ENCODE data around the gene ZAR1L. TPM values are rescaled to one million over a fixed set of nuclear protein-coding genes. Genes with fewer than 3 reads are reported as not detected.

ZAR1L gene
- total RNA-seq, 1 experiment from 2014 or later = not detected

- H4K20me1 ChIP-seq (ENCODE audit: control insufficient read depth, insufficient read depth, insufficient read length) = no peaks in the 10 kb centered on the region
- no peak overlapping the region for H2BK20ac ChIP-seq (ENCODE audit: low read depth, low read length, poor library complexity, severe bottlenecking)
- H3K79me1 ChIP-seq (ENCODE audit: insufficient read depth, low read depth, low read length, poor library complexity, severe bottlenecking) = no peaks in the 10 kb centered on the region
- H3K9ac ChIP-seq (ENCODE audit: extremely low read depth, insufficient read length, low read length) = no peak overlapping the region
- TF ChIP-seq CTCF (conservative IDR thresholded peaks at IDR 0.05) = no peak
- H2BK120ac ChIP-seq (ENCODE audit: low read depth, low read length, poor library complexity, severe bottlenecking) = no peak overlapping the region
- no peak for DNase-seq
- Mint-ChIP-seq H3K9me3 (no peaks in the 10 kb centered on the region), H3K27me3 (ENCODE audit: low read depth) (no peaks in the 10 kb centered on the region), H3K27ac (no peak overlapping the region), H3K4me3 (no peak overlapping the region), H3K4me1 (no peaks in the 10 kb centered on the region), H3K36me3 (ENCODE audit: insufficient read depth in 1 of 3, low read depth in 3 of 3) (no peaks in the 10 kb centered on the region)
- H3T11ph ChIP-seq (ENCODE audit: low read length) = no peak overlapping the region
- H3K4me1 ChIP-seq (ENCODE audit: insufficient read depth, low read length) = no peaks in the 10 kb centered on the region
- H2BK5ac ChIP-seq (ENCODE audit: insufficient read length, low read length) = no peak overlapping the region
- H4K91ac ChIP-seq (ENCODE audit: insufficient read length, low read depth, low read length) = no peak overlapping the region
- no peak overlapping the region for H3K18ac ChIP-seq (ENCODE audit: insufficient read length, low read depth, low read length)
- no peak overlapping the region for H3K27ac ChIP-seq (ENCODE audit: insufficient read length, low read depth, low read length)
- no peak overlapping the region for H4K8ac ChIP-seq (replicated peaks; ENCODE audit: insufficient read length, low read depth, low read length)
- no peak overlapping the region for H2BK15ac ChIP-seq (ENCODE audit: low read depth, low read length)
- no peak overlapping the region for H3K4me2 ChIP-seq (ENCODE audit: insufficient read depth, insufficient read length, low read length)
- no peak overlapping the region for H3K14ac ChIP-seq (ENCODE audit: insufficient read depth, low read length)
- no peak overlapping the region for H2AK5ac ChIP-seq (ENCODE audit: insufficient read length, low read length)
- no peaks in the 10 kb centered on the region for H3K27me3 ChIP-seq (ENCODE audit: insufficient read depth, low read length)
- H3K9me3 ChIP-seq (ENCODE audit: control insufficient read depth, low read depth, low read length) = no peaks in the 10 kb centered on the region
- WGBS (ENCODE audit: extremely low coverage, insufficient read length, low lambda C conversion rate) = no CpG with 5 or more reads among the region's 6 CpGs
- H4K5ac ChIP-seq (ENCODE audit: insufficient read length, low read depth, low read length) = no peak overlapping the region
- H3K23me2 ChIP-seq (ENCODE audit: insufficient read length, low read depth, low read length, poor library complexity, severe bottlenecking) = no peaks in the 10 kb centered on the region
- no peak overlapping the region for H2AFZ ChIP-seq (ENCODE audit: low read length)
- no peak overlapping the region for H3K23ac ChIP-seq (ENCODE audit: insufficient read length, low read depth, low read length)
- no peak overlapping the region for H3K56ac ChIP-seq (ENCODE audit: insufficient read length, low read depth, low read length)
- H3K79me2 ChIP-seq (ENCODE audit: insufficient read depth, low read length) = no peaks in the 10 kb centered on the region
- no peak overlapping the region for H2BK12ac ChIP-seq (ENCODE audit: insufficient read length, low read depth, low read length)
- no peak overlapping the region for H3K4ac ChIP-seq (ENCODE audit: low read depth, low read length)
Measured at GRCh38 chr13:32255724-32256109, 59.4 kb downstream of the ZAR1L start.
